ENCODE measurements around the gene HOXD9.

The HOXD9 gene

GRCh38 chr2:176093898-176094249 is 28.6 kb upstream of the HOXD9 start:
- no CpG with 5 or more reads among the region's 8 CpGs for WGBS (ENCODE audit: insufficient coverage, insufficient read length)

GRCh38 chr2:176094349-176094748 is 28.2 kb upstream of the HOXD9 start:
- Histone ChIP-seq H3K4me3 (ENCODE audit: low read length) (no peak overlapping the region), H3K27me3 (ENCODE audit: control insufficient read depth, insufficient read depth, low read length) (peaks cover 70% of the 10 kb centered on the region)

More at GRCh38 chr2:176093898-176094249, 28.6 kb upstream of the HOXD9 start:
- peaks cover 5% of the 10 kb centered on the region; the same call in 1 of the 2 replicates for H3K4me1 ChIP-seq (ENCODE audit: control insufficient read depth, insufficient read depth, low read length)
- H3K27ac ChIP-seq (ENCODE audit: low read length) = no peak overlapping the region
- no peak for DNase-seq (ENCODE audit: low read depth, low spot score)
- no peak overlapping the region for H3K4me3 ChIP-seq (ENCODE audit: low read length)
- peaks cover 70% of the 10 kb centered on the region for H3K27me3 ChIP-seq (ENCODE audit: control insufficient read depth, insufficient read depth, low read length)
- H3K9me3 ChIP-seq (ENCODE audit: control insufficient read depth, insufficient read depth, low read length) = no peaks in the 10 kb centered on the region
- H3K36me3 ChIP-seq (ENCODE audit: control insufficient read depth, insufficient read depth, low read length) = no peaks in the 10 kb centered on the region

GRCh38 chr2:176095421-176095820 is 27.1 kb upstream of the HOXD9 start:
- WGBS (ENCODE audit: insufficient coverage, insufficient read length) = no CpG with 5 or more reads among the region's 5 CpGs

More at GRCh38 chr2:176094349-176094748, 28.2 kb upstream of the HOXD9 start:
- H3K4me1 ChIP-seq (ENCODE audit: control insufficient read depth, insufficient read depth, low read length) = peaks cover 5% of the 10 kb centered on the region; the same call in 1 of the 2 replicates
- H3K36me3 ChIP-seq (ENCODE audit: control insufficient read depth, insufficient read depth, low read length) = no peaks in the 10 kb centered on the region
- no peak overlapping the region for H3K27ac ChIP-seq (ENCODE audit: low read length)
- no peak for DNase-seq (ENCODE audit: low read depth, low spot score)
- no peaks in the 10 kb centered on the region for H3K9me3 ChIP-seq (ENCODE audit: control insufficient read depth, insufficient read depth, low read length)
- no CpG with 5 or more reads among the region's 12 CpGs for WGBS (ENCODE audit: insufficient coverage, insufficient read length)

DNA sequence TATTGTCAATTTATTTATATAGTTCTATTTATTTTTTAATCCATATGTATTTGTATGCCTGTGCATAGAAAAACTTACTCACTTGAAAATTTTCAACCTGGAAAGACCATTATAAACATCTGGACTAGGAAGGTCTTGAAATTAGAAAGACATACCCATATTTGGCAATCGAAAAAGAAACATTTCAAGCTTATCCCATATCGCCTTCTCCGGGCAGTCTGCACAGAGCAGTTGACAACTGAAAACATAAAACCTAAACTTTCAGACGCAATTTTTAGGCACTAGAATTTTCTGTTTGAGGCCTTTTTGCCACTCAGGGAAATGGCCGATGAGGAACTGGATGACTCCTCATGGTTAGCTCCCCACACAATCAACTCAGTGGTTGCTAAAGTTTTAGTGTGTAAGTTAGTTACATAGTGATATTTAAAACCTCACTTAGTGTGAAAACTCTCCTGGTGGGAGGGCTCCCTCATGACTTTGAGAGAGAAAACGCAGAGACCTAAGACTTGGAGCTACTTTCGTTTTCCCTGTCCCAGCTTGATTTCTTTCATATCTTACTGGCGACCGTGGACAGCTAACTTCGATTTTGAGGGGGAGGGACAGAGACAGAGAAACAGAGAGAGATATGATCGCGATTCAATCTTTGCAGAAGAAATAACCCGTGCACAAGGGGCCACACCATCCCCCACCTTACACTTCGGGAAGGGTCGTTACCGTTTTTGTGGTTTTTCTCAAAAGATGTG is 26.1 kb upstream of the HOXD9 start:
- Histone ChIP-seq H3K27ac (ENCODE audit: low read length) (no peak overlapping the region), H3K36me3 (ENCODE audit: control insufficient read depth, insufficient read depth, low read length) (no peaks in the 10 kb centered on the region)
- no peak for DNase-seq (ENCODE audit: low read depth, low spot score)

More at GRCh38 chr2:176095421-176095820, 27.1 kb upstream of the HOXD9 start:
- H3K27ac ChIP-seq (ENCODE audit: low read length) = no peak overlapping the region
- no peaks in the 10 kb centered on the region for H3K9me3 ChIP-seq (ENCODE audit: control insufficient read depth, insufficient read depth, low read length)
- no peaks in the 10 kb centered on the region for H3K36me3 ChIP-seq (ENCODE audit: control insufficient read depth, insufficient read depth, low read length)
- peaks cover 6% of the 10 kb centered on the region; the same call in 1 of the 2 replicates for H3K4me1 ChIP-seq (ENCODE audit: control insufficient read depth, insufficient read depth, low read length)
- H3K27me3 ChIP-seq (ENCODE audit: control insufficient read depth, insufficient read depth, low read length) = peaks cover 70% of the 10 kb centered on the region
- no peak for DNase-seq (ENCODE audit: low read depth, low spot score)
- H3K4me3 ChIP-seq (ENCODE audit: low read length) = no peak overlapping the region

DNA sequence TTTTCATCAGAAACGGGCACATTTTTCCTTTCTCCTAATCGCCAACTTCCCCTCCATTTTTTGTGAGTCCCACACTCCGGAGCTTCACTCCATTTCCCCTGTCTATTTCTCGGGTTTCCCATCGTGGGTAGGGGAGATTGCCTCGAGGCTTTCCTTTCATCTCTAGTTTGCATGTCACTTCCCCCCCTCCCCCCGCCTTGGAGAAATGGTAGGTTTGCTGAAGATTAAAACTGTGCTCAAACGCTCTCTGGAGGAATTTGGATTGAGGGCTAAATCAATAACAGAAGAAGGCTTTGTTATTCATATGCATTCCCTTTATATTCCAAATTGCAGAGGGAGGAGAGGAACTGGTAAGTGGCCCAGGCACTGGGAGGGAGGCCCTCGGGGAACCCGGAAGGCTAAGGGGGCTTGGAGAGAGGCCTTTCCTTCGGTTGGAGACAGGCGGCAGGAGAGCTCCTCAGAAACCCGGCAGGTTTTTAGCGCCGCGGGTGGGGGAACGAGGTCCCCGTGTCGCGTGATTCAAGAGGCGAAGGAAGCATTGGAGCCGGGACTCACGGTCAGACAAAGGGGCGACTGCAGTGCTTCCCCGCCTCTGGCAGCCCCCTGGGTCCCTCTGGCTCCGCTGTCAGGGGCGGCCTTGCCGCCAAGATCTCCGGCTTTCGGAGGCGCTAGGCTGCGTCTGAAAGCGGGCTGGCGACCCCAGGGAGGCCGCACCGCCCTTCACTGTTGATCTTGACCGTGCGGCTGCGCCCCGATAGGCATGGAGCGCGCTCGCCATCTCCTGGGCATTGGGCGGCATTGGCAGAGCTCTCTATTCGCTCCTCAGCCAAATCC is 25.3 kb upstream of the HOXD9 start:
- Histone ChIP-seq H3K27me3 (ENCODE audit: control insufficient read depth, insufficient read depth, low read length) (peaks cover 71% of the 10 kb centered on the region), H3K27ac (ENCODE audit: low read length) (no peak overlapping the region)
- WGBS (ENCODE audit: insufficient coverage, insufficient read length) = no CpG with 5 or more reads among the region's 45 CpGs

More for the DNA sequence above, 26.1 kb upstream of the HOXD9 start:
- WGBS (ENCODE audit: insufficient coverage, insufficient read length) = no CpG with 5 or more reads among the region's 16 CpGs
- no peak overlapping the region; the same call in 1 of the 2 replicates for H3K4me3 ChIP-seq (ENCODE audit: low read length)
- H3K27me3 ChIP-seq (ENCODE audit: control insufficient read depth, insufficient read depth, low read length) = peaks cover 71% of the 10 kb centered on the region
- H3K9me3 ChIP-seq (ENCODE audit: control insufficient read depth, insufficient read depth, low read length) = no peaks in the 10 kb centered on the region
- peaks cover 6% of the 10 kb centered on the region; the same call in 1 of the 2 replicates for H3K4me1 ChIP-seq (ENCODE audit: control insufficient read depth, insufficient read depth, low read length)

GRCh38 chr2:176097820-176098365 is 24.6 kb upstream of the HOXD9 start:
- WGBS (ENCODE audit: insufficient coverage, insufficient read length) = no CpG with 5 or more reads among the region's 18 CpGs
- H3K9me3 ChIP-seq (ENCODE audit: control insufficient read depth, insufficient read depth, low read length) = no peaks in the 10 kb centered on the region
- H3K27me3 ChIP-seq (ENCODE audit: control insufficient read depth, insufficient read depth, low read length) = peaks cover 78% of the 10 kb centered on the region
- H3K4me1 ChIP-seq (ENCODE audit: control insufficient read depth, insufficient read depth, low read length) = peaks cover 6% of the 10 kb centered on the region; the same call in 1 of the 2 replicates
- no peaks in the 10 kb centered on the region for H3K36me3 ChIP-seq (ENCODE audit: control insufficient read depth, insufficient read depth, low read length)
- no peak for DNase-seq (ENCODE audit: low read depth, low spot score)
- no peak overlapping the region for H3K4me3 ChIP-seq (ENCODE audit: low read length)
- no peak overlapping the region for H3K27ac ChIP-seq (ENCODE audit: low read length)

More for the DNA sequence above, 25.3 kb upstream of the HOXD9 start:
- H3K4me1 ChIP-seq (ENCODE audit: control insufficient read depth, insufficient read depth, low read length) = peaks cover 6% of the 10 kb centered on the region; the same call in 1 of the 2 replicates
- DNase-seq (ENCODE audit: low read depth, low spot score) = peak; percentile 87
- no peaks in the 10 kb centered on the region for H3K36me3 ChIP-seq (ENCODE audit: control insufficient read depth, insufficient read depth, low read length)
- no peak overlapping the region; the same call in 1 of the 2 replicates for H3K4me3 ChIP-seq (ENCODE audit: low read length)
- H3K9me3 ChIP-seq (ENCODE audit: control insufficient read depth, insufficient read depth, low read length) = no peaks in the 10 kb centered on the region

DNA sequence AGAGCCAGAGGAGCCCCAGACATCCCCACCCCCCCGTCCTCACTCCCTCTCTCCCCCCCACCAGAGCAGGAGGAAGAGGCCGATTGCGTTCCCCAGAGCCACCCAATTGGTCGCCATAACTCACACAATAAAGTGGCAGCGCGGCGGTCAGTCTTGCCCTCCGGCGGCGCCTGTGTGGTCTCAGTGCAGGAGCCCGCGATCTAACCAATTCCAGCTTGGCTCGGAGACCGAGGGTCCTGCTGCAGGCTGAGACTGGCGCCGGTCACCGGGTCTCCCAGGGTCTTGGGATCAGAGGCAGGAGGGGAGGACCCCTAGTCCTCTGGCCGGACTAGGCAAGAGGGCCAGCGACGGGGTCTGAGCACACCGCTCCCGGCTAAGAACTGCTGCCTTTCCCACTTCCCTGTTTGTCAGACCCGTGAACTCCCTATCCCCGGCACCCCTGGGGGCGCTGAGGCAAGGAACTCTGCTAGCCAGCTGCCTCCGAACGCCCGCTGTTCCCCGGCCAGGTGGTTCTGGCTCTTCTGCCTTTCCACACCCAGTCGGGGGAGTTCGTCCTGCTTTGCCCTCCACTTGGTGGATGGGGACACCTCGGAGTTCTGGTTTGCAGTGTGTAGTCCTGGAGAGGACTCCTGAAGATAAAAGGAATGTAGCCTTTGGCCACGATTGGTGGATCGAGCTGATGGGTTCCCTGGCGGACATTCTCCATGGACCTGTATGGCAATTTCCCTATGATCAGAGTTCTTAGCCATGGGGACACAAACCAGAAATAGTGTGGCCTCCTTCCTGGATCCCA is 24.0 kb upstream of the HOXD9 start:
- Histone ChIP-seq H3K36me3 (ENCODE audit: control insufficient read depth, insufficient read depth, low read length) (no peaks in the 10 kb centered on the region), H3K27me3 (ENCODE audit: control insufficient read depth, insufficient read depth, low read length) (peaks cover 79% of the 10 kb centered on the region), H3K4me3 (ENCODE audit: low read length) (no peak overlapping the region), H3K27ac (ENCODE audit: low read length) (no peak overlapping the region), H3K4me1 (ENCODE audit: control insufficient read depth, insufficient read depth, low read length) (peaks cover 3% of the 10 kb centered on the region; the same call in 1 of the 2 replicates), H3K9me3 (ENCODE audit: control insufficient read depth, insufficient read depth, low read length) (no peaks in the 10 kb centered on the region)
- WGBS (ENCODE audit: insufficient coverage, insufficient read length) = no CpG with 5 or more reads among the region's 35 CpGs
- DNase-seq (ENCODE audit: low read depth, low spot score) = no peak

DNA sequence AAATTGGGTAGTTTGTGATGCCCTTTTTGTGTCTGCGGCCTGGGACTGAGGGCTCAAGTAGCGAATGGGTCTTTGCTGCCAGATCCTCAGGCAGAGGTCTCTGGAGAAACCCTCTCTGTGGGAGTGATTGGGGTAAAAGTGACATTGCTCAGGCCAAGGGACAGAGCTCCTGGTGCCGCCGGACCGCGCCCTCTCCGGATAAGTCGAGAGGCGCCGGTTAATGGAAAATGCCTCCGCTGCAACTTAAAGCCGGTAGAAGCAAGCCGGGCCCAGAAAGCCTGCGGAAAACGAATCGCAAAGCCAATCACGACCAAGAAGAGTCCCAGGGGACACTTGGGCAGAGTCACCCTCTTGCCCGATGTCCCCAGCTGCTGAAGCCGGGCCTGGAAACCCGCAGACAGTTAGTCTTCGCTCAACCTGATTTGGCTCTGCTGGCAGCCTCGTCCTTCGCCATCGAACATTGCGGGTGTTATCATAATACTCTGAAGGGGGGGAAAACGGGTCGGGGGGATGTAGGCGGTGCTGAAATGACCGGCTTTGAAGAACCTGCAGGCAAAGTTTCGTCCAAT is 23.3 kb upstream of the HOXD9 start:
- WGBS (ENCODE audit: insufficient coverage, insufficient read length) = no CpG with 5 or more reads among the region's 30 CpGs
- Histone ChIP-seq H3K4me3 (ENCODE audit: low read length) (no peak overlapping the region), H3K27ac (ENCODE audit: low read length) (no peak overlapping the region), H3K27me3 (ENCODE audit: control insufficient read depth, insufficient read depth, low read length) (peaks cover 79% of the 10 kb centered on the region), H3K9me3 (ENCODE audit: control insufficient read depth, insufficient read depth, low read length) (no peaks in the 10 kb centered on the region), H3K4me1 (ENCODE audit: control insufficient read depth, insufficient read depth, low read length) (peaks cover 3% of the 10 kb centered on the region; the same call in 1 of the 2 replicates), H3K36me3 (ENCODE audit: control insufficient read depth, insufficient read depth, low read length) (no peaks in the 10 kb centered on the region; the same call in 1 of the 2 replicates)
- no peak for DNase-seq (ENCODE audit: low read depth, low spot score)

- Histone ChIP-seq H3K4me3 (ENCODE audit: low read length) (no peak within 1 kb of the TSS), H3K27ac (ENCODE audit: low read length) (no peak within 1 kb of the TSS), H3K27me3 (ENCODE audit: control insufficient read depth, insufficient read depth, low read length) (peaks cover 80% of the 10 kb centered on the region), H3K4me1 (ENCODE audit: control insufficient read depth, insufficient read depth, low read length) (peaks cover 3% of the 10 kb centered on the region; the same call in 1 of the 2 replicates), H3K36me3 (ENCODE audit: control insufficient read depth, insufficient read depth, low read length) (no peaks in the 10 kb centered on the region; the same call in 1 of the 2 replicates), H3K9me3 (ENCODE audit: control insufficient read depth, insufficient read depth, low read length) (no peaks in the 10 kb centered on the region)
- DNase-seq (ENCODE audit: low read depth, low spot score) = no peak
- WGBS (ENCODE audit: insufficient coverage, insufficient read length) = no CpG with 5 or more reads among the region's 70 CpGs
Measured at GRCh38 chr2:176099728-176100546, 22.6 kb upstream of the HOXD9 start, which contains the start of gene HOXD12. Gene HOXD12 (plus strand): TSS chr2:176099795. CDS start chr2:176099802, 7 bp downstream.
